Measurements from ENCODE around the gene PIGU.
A peak's percentile ranks its signal among the peaks of the same experiment; 100 is the strongest.
"Not testable (repeated sequence)": the region's sequence is repeated elsewhere in the genome, so short reads cannot be mapped to it uniquely, and the experiment has no call there.

Gene PIGU

GRCh38 chr20:34676642-34677373 lies at the start of gene PIGU:
PIGU (minus strand) TSS chr20:34677092; CDS start chr20:34677085, 7 bp downstream.
- DNase-seq, result peak; percentile 95 to 96

- DNase-seq, result no peak
Measured at GRCh38 chr20:34724172-34724571, 47.3 kb upstream of the PIGU start.

GRCh38 chr20:34722560-34722959 lies 45.7 kb upstream of the PIGU start:
- not testable (repeated sequence) for DNase-seq

- no peak for DNase-seq
Measured at GRCh38 chr20:34720266-34720665, 43.4 kb upstream of the PIGU start.

- not testable (repeated sequence) for DNase-seq
Measured at GRCh38 chr20:34719242-34720017, 42.5 kb upstream of the PIGU start.

GRCh38 chr20:34717230-34718095 lies 40.6 kb upstream of the PIGU start:
- DNase-seq, result no peak

GRCh38 chr20:34716921-34717229 lies 40.0 kb upstream of the PIGU start:
- no peak for DNase-seq

- no peak for DNase-seq
Measured at GRCh38 chr20:34715384-34715783, 38.5 kb upstream of the PIGU start.

GRCh38 chr20:34713944-34714515 lies 37.1 kb upstream of the PIGU start:
- DNase-seq, result not testable (repeated sequence)

GRCh38 chr20:34713194-34713943 lies 36.5 kb upstream of the PIGU start:
- DNase-seq, result no peak

- DNase-seq, result no peak
Measured at GRCh38 chr20:34712525-34713192, 35.8 kb upstream of the PIGU start.

- no peak for DNase-seq
Measured at GRCh38 chr20:34711813-34712430, 35.0 kb upstream of the PIGU start.

- DNase-seq, result no peak
Measured at GRCh38 chr20:34710861-34711574, 34.1 kb upstream of the PIGU start.

GRCh38 chr20:34710568-34710839 lies 33.6 kb upstream of the PIGU start:
- DNase-seq, result no peak

GRCh38 chr20:34709831-34710567 lies 33.1 kb upstream of the PIGU start:
- peak; percentile 84 to 85 for DNase-seq

- peak; percentile 84 for DNase-seq
Measured at GRCh38 chr20:34709044-34709830, 32.3 kb upstream of the PIGU start.

- DNase-seq, result peak; percentile 36 to 59
Measured at GRCh38 chr20:34708621-34709043, 31.7 kb upstream of the PIGU start.

GRCh38 chr20:34706912-34707784 lies 30.3 kb upstream of the PIGU start:
- DNase-seq, result no peak
